ENCODE results near the gene ZNF212. TPM values are rescaled to one million over a fixed set of nuclear protein-coding genes. Genes with fewer than 3 reads are reported as not detected.
"Not testable (repeated sequence)": the region's sequence is repeated elsewhere in the genome, so short reads cannot be mapped to it uniquely, and the experiment has no call there.

ZNF212 gene
- total and polyA plus RNA-seq, 2 donors (not counting 3 experiments of a cell fraction or from before 2014, with no cell fraction given), result 3.6 to 9.0 TPM

DNA sequence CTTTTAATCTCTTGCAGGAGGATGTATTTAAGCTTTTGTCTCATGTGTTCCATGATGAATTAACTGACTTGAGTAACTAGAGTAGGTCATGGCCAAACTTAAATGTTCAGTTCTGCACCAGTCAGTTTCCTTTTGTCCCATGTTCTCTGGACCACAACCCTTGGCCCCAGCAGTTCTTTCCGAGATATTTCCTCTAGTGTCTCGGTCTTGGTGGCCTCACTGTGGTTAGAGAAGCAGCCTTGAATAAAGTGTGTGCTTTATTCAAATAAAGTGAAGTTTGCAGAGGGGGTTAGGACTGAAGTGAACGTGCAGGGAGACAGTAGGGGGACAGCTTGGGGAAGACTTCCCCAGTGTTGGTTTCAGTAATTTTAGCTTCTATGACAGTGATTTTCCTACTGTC, 9.3 kb downstream of the ZNF212 start:
- FAIRE-seq (no peak), DNase-seq (ENCODE audit: low read depth, low spot score) (no peak)
- dilution Hi-C loops (cut with MboI; ENCODE audit: extremely low pct_ligation_motif_present, low sequenced_read_pairs) (no loop called here), intact Hi-C loops (cut with micrococcal nuclease) (no loop called here)
- Histone ChIP-seq H3K9me1 (replicated peaks; ENCODE audit: control insufficient read depth, extremely low read depth, insufficient read depth, low read length) (no peaks in the 10 kb centered on the region), H3K27me3 (ENCODE audit: control insufficient read depth in 2 of 2, insufficient read depth in 2 of 2, low read length in 2 of 2) (no peaks in the 10 kb centered on the region), H2AFZ (ENCODE audit: low read depth, low read length) (no peak overlapping the region), H3K79me2 (ENCODE audit: control insufficient read depth, insufficient read depth, low read length) (peaks cover 22% of the 10 kb centered on the region), H3K4me3 (replicated peaks in 1 of 3; ENCODE audit: insufficient read depth in 1 of 3, low read depth in 1 of 3, low read length in 3 of 3) (no peak overlapping the region), H3K9ac (replicated peaks; ENCODE audit: extremely low read depth, insufficient read depth, low read length) (no peak overlapping the region), H3K9me3 (replicated peaks; ENCODE audit: control insufficient read depth, insufficient read depth, low read length) (no peaks in the 10 kb centered on the region), H3K27ac (ENCODE audit: insufficient read depth, low read depth, low read length) (no peak overlapping the region), H4K20me1 (replicated peaks; ENCODE audit: control insufficient read depth, extremely low read depth, insufficient read depth, low read length) (peaks cover 5% of the 10 kb centered on the region), H3K36me3 (ENCODE audit: control insufficient read depth in 2 of 2, extremely low read depth in 1 of 2, insufficient read depth in 2 of 2, low read length in 2 of 2) (peaks cover 13 to 19% of the 10 kb centered on the region in 2 experiments), H3K4me1 (ENCODE audit: control insufficient read depth, extremely low read depth, insufficient read depth, low read length) (no peaks in the 10 kb centered on the region), H3K4me2 (ENCODE audit: insufficient read depth, low read length) (no peak overlapping the region)
- BruUV-seq (replicated peaks), result no TSS peak
- ChIA-PET POLR2A (no interaction called here), CTCF (interaction anchor here (1.4 kb wide), 1 partner anchor 13 kb away, joined by 6 read pairs; the partner anchor contains the start of gene ZNF783)
- TF ChIP-seq GATA2 (IDR thresholded peaks at IDR 0.05; ENCODE audit: insufficient read depth, insufficient read length, low read depth, low read length) (no peak), MAX (IDR thresholded peaks at IDR 0.05; ENCODE audit: insufficient read depth, insufficient read length) (no peak), FOS (IDR thresholded peaks at IDR 0.05; ENCODE audit: borderline replicate concordance, insufficient read depth, low read length) (no peak), EZH2 (IDR thresholded peaks at IDR 0.05; ENCODE audit: borderline replicate concordance, low read depth, low read length, severe bottlenecking) (no peak), POLR2A (IDR thresholded peaks at IDR 0.05; ENCODE audit: low read depth, low read length) (no peak), POLR2AphosphoS5 (IDR thresholded peaks at IDR 0.05; ENCODE audit: insufficient read depth, low read depth, low read length) (no peak), MYC (IDR thresholded peaks at IDR 0.05; ENCODE audit: low read depth, low read length) (no peak), JUN (IDR thresholded peaks at IDR 0.05; ENCODE audit: borderline replicate concordance, insufficient read depth, insufficient read length, low read depth) (no peak)
- TF ChIP-seq, protein P1, sequence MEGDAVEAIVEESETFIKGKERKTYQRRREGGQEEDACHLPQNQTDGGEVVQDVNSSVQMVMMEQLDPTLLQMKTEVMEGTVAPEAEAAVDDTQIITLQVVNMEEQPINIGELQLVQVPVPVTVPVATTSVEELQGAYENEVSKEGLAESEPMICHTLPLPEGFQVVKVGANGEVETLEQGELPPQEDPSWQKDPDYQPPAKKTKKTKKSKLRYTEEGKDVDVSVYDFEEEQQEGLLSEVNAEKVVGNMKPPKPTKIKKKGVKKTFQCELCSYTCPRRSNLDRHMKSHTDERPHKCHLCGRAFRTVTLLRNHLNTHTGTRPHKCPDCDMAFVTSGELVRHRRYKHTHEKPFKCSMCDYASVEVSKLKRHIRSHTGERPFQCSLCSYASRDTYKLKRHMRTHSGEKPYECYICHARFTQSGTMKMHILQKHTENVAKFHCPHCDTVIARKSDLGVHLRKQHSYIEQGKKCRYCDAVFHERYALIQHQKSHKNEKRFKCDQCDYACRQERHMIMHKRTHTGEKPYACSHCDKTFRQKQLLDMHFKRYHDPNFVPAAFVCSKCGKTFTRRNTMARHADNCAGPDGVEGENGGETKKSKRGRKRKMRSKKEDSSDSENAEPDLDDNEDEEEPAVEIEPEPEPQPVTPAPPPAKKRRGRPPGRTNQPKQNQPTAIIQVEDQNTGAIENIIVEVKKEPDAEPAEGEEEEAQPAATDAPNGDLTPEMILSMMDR (IDR thresholded peaks at IDR 0.05; ENCODE audit: extremely low read depth in 1 of 2, insufficient read depth in 1 of 2, low read depth in 1 of 2, low read length in 2 of 2), result no peak

DNA sequence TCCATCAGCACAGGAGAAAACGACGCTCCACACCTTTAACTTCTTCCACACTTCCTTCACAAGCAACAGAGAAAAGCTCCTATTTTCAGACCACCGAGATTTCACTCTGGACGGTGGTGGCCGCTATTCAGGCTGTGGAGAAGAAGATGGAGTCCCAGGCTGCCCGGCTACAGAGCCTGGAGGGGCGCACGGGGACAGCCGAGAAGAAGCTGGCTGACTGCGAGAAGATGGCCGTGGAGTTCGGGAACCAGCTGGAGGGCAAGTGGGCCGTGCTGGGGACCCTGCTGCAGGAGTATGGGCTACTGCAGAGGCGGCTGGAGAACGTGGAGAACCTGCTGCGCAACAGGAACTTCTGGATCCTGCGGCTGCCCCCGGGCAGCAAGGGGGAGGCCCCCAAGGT, 10.7 kb downstream of the ZNF212 start:
- H3K79me2 ChIP-seq (ENCODE audit: control insufficient read depth, insufficient read depth, low read length), result peaks cover 21% of the 10 kb centered on the region
- FAIRE-seq; H3K27ac ChIP-seq (ENCODE audit: insufficient read depth, low read depth, low read length); BruUV-seq (replicated peaks); H2AFZ ChIP-seq (ENCODE audit: low read depth, low read length); DNase-seq (ENCODE audit: low read depth, low spot score); H3K4me2 ChIP-seq (ENCODE audit: insufficient read depth, low read length); H3K9me3 ChIP-seq (replicated peaks; ENCODE audit: control insufficient read depth, insufficient read depth, low read length); H3K4me3 ChIP-seq (replicated peaks in 1 of 3; ENCODE audit: insufficient read depth in 1 of 3, low read depth in 1 of 3, low read length in 3 of 3); H3K4me1 ChIP-seq (ENCODE audit: control insufficient read depth, extremely low read depth, insufficient read depth, low read length); intact Hi-C loops (cut with micrococcal nuclease); POLR2A ChIA-PET; H3K9me1 ChIP-seq (replicated peaks; ENCODE audit: control insufficient read depth, extremely low read depth, insufficient read depth, low read length); H3K27me3 ChIP-seq (ENCODE audit: control insufficient read depth in 2 of 2, insufficient read depth in 2 of 2, low read length in 2 of 2); dilution Hi-C loops (cut with MboI; ENCODE audit: extremely low pct_ligation_motif_present, low sequenced_read_pairs); H3K9ac ChIP-seq (replicated peaks; ENCODE audit: extremely low read depth, insufficient read depth, low read length); H4K20me1 ChIP-seq (replicated peaks; ENCODE audit: control insufficient read depth, extremely low read depth, insufficient read depth, low read length): not testable (repeated sequence)
- CTCF ChIA-PET, result interaction anchor here (0.9 kb wide), 1 partner anchor 12 kb away, joined by 3 read pairs; the partner anchor contains the start of gene ZNF783
- peaks cover 13 to 30% of the 10 kb centered on the region in 2 experiments for H3K36me3 ChIP-seq (ENCODE audit: control insufficient read depth in 2 of 2, extremely low read depth in 1 of 2, insufficient read depth in 2 of 2, low read length in 2 of 2)

DNA sequence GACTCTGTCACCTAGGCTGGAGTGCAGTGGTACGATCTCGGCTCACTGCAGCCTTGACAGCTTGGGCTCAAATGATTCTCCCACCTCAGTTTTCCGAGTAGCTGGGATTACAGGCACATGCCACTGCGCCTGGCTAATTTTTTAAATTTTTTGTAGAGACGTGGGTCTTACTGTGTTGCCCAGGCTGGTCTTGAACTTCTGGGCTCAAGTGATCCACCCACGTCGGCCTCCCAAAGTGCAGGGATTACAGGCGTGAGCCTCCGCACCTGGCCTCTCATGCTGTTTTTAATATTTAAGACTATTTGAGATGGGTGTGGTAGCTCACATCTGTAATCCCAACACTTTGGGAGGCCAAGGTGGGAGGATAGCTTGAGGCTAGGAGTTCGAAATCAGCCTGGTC, 12.1 kb downstream of the ZNF212 start:
- FAIRE-seq; DNase-seq (ENCODE audit: low read depth, low spot score); H3K27ac ChIP-seq (ENCODE audit: insufficient read depth, low read depth, low read length); H4K20me1 ChIP-seq (replicated peaks; ENCODE audit: control insufficient read depth, extremely low read depth, insufficient read depth, low read length); dilution Hi-C loops (cut with MboI; ENCODE audit: extremely low pct_ligation_motif_present, low sequenced_read_pairs); H3K4me1 ChIP-seq (ENCODE audit: control insufficient read depth, extremely low read depth, insufficient read depth, low read length); POLR2A ChIA-PET; H3K9me3 ChIP-seq (replicated peaks; ENCODE audit: control insufficient read depth, insufficient read depth, low read length); H3K27me3 ChIP-seq (ENCODE audit: control insufficient read depth in 2 of 2, insufficient read depth in 2 of 2, low read length in 2 of 2); intact Hi-C loops (cut with micrococcal nuclease); BruUV-seq (replicated peaks); H3K4me3 ChIP-seq (replicated peaks in 1 of 3; ENCODE audit: insufficient read depth in 1 of 3, low read depth in 1 of 3, low read length in 3 of 3); H3K9me1 ChIP-seq (replicated peaks; ENCODE audit: control insufficient read depth, extremely low read depth, insufficient read depth, low read length); H3K4me2 ChIP-seq (ENCODE audit: insufficient read depth, low read length); H3K9ac ChIP-seq (replicated peaks; ENCODE audit: extremely low read depth, insufficient read depth, low read length); H2AFZ ChIP-seq (ENCODE audit: low read depth, low read length): not testable (repeated sequence)
- Histone ChIP-seq H3K79me2 (ENCODE audit: control insufficient read depth, insufficient read depth, low read length) (peaks cover 13% of the 10 kb centered on the region), H3K36me3 (ENCODE audit: control insufficient read depth in 2 of 2, extremely low read depth in 1 of 2, insufficient read depth in 2 of 2, low read length in 2 of 2) (peaks cover 13 to 32% of the 10 kb centered on the region in 2 experiments)
- CTCF ChIA-PET, result interaction anchor here (0.6 to 1.8 kb wide), 3 partner anchors 10 to 691 kb away, joined by 3 to 6 read pairs (median 3); partner anchors contain the start of gene ZNF783
